ENCODE data around the gene AACS.
"Not testable (repeated sequence)": the region's sequence is repeated elsewhere in the genome, so short reads cannot be mapped to it uniquely, and the experiment has no call there.

AACS gene

GRCh38 chr12:125128439-125129178, 63.4 kb downstream of the AACS start:
- no peak for DNase-seq

DNA sequence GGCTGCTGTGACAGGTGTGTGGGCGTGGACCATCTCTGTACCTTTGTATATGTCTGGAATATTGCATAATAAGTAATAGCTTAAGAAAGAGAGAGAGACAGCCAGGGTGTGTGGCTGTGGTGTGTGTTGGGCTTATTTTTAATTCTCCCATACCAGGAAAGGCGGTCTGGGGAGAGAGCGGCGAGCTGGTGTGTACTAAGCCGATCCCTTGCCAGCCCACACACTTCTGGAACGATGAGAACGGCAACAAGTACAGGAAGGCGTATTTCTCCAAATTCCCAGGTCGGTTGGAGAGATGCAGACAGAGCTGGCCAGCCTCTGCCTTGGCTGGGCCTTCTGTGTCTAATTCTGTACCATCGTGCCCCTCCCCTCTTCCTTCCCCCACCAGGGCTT, 63.9 kb downstream of the AACS start:
- no peak for DNase-seq

DNA sequence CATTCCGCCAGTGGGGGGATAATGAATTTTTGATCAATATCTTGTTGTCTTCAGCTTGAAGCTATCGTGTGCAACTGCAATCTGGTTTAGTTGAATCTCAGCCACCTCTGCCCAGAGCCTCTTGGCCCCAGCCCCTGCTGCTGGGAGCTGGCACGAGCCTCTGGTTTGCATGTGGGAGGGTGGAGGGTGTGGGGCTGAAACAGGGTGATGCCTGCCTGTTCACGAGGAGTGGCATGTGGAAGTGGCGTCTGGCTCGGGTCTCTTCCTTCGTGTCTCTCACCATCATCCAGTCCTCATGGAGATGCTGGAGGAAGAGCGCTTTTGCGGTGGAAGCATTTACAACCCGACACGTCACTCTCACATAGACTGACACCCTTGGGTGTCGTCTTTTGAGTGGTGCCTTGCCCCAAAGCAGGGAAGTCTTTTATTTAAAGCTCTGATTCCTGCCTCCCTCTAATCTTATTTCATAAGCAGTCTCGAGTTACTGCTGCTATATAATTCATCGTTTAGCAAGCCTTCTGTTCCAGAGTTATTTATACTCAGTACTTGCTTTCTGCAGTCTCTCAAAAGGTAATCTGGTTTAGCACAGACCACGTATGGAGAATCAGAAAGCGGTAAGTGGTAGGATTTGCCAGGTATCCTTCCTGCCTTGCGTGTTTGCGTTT, 64.5 kb downstream of the AACS start:
- no peak for DNase-seq

DNA sequence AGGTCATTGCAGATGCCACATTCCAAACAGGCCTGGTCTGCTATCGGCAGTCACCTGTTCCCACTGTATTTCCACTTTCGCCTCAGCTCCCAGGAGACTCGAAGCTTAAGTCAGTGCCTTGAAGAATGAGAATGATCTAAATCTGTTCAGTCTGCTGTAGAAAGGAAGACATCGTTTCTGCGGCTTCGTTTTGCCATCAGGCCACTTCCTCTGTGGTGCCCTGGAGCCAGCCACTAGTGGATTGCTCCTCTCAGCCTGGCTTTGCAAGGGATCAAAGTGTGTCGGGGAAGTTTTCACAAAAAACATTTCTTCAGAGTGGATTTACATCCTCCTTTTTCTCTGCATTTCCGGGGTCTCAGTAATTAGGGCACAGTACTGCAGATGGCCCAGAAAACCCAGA, 66.7 kb downstream of the AACS start:
- DNase-seq = no peak

DNA sequence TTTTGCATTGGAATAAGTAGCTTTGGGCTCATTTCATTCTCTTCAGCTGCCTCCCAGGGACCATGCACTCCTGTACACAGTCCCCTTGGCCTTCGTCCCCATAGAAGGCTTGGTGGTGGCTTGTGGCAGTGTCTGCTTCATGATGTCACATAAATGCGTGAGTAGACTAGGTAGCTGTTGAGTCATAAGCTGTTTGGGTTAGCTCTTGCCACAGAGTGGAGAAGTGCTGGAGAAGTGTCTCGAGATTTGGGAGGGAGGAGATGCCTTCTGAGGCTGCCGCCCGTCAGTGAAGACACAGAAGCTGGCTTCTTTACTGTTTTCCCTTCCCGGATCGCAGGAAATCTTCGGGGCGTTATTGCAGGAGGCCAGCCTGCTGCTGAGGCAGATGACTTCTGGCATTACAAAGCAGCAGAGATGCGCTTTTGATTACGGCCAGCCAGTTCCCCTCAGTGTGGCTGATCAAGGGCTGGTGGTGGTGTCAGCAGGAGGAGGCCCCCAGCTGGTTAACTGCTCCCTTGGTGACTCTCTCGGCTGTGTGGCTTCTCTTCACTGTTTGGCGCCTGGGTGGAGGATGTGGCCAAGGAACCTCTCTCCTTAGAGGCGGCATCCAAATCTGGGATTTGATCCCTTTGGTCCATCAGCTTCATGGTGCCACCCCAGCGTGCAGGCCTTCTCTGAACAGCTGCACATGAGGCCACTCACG, 67.6 kb downstream of the AACS start:
- DNase-seq = no peak

DNA sequence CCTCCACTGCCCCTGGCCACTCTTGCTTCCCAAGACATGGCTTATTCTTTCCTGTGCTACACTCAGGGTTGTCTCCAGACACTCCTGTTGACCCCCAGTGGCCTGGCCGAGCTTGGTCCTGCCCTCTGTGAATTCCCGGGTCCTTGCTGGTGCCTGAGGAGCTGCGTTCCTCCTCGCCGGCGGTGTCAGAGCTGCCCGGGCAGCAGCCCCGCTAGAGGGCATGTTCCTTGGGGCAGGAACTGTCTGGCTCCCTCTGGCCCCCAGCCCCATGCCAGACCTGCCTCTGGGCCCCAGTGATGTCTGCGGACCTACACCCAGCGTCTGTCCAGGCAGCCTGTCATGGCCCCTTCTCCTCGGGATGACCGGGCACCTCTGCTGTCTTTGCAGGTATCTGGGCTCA, 68.4 kb downstream of the AACS start:
- DNase-seq = no peak

DNA sequence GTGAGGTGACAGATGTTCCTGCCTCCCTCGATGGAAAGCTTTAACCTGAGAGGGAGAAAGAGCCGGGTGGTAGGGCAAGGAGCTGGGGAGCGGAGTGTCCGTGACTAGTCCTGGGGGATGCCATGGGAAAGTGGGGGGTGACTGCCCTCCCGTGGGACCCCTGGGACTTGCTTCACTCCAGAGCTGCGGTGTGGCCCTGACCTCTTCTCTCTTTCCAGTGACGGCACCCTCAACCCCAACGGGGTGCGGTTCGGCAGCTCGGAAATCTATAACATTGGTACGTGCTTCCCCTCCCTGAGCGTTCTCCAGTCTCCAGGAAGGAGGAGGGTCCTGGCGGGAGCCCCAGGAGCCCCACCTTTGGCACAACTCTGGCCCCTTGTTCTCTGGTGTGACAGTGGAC, 69.3 kb downstream of the AACS start:
- DNase-seq = no peak

- DNase-seq = no peak
Observed at GRCh38 chr12:125135906-125136305, 70.7 kb downstream of the AACS start.

- no peak for DNase-seq
Observed at GRCh38 chr12:125136702-125137101, 71.5 kb downstream of the AACS start.

- no peak for DNase-seq
Observed at GRCh38 chr12:125137766-125138344, 72.6 kb downstream of the AACS start.

DNA sequence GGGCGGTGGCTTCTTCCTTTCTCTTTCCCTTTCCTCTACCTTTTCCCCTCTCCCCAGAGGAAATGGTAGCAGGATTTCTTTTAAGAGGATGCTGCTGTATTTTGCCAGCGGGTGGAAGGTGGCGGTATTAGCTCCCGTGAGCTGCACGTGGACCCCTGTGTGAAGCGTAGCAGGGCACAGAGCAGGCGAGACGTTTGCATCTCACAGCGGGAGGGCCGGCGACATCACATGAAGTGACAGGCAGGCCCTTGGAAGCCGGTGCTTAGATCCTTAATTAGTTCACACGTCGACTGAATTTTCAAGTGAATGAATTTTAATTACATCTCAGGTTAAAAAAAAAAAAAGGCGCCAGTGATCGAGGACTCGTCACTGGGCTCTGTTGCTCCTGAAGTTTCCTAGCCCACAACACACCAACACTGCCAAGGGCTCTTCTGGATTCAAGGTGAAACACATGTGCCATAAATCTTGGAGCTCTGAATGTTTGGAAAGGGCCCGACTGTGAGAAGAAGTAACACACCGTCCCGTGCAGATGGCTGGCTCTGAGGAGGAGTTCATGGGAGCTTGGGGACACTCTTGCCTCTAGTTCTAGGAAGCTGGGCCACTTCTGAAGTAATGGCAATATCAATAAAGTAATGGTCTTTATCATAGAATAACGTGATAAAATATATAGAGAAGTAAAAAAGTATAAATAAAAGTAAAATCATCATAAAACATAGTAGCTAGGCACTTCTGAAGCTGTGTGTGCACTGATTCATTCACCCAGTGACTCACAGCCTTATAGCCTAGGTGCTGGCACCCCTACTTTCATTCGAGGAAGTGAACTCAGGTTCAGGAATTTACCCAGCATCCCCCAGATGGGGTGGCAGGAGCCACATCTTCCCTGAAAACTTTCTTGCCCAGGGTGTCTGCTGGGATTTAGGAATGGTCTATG, 75.3 kb downstream of the AACS start:
- no peak for DNase-seq

GRCh38 chr12:125141210-125141573, 76.0 kb downstream of the AACS start:
- not testable (repeated sequence) for DNase-seq

- no peak for DNase-seq
Observed at GRCh38 chr12:125142601-125143000, 77.4 kb downstream of the AACS start.

DNA sequence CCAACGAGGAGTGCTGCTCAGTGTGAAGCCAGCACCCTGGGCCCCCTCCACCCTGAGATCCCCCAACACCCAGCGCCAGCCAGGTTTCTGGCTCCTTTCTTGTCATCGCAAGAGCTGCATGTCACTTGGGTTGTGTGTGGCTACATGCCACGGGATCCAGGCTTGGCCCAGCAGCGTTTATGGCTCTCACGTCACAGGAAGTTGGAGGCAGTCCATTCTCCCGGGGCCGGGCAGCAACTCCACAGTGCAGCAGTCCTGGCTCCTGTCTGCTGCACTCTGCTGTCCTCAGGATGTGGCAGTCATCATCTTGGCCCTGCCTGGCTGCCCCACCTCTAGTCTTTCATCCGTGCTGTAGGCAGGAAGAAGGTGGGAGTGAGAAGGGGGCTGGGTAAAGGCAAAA, 78.3 kb downstream of the AACS start:
- no peak for DNase-seq

- DNase-seq = no peak
Observed at GRCh38 chr12:125145196-125145595, 80.0 kb downstream of the AACS start.

DNA sequence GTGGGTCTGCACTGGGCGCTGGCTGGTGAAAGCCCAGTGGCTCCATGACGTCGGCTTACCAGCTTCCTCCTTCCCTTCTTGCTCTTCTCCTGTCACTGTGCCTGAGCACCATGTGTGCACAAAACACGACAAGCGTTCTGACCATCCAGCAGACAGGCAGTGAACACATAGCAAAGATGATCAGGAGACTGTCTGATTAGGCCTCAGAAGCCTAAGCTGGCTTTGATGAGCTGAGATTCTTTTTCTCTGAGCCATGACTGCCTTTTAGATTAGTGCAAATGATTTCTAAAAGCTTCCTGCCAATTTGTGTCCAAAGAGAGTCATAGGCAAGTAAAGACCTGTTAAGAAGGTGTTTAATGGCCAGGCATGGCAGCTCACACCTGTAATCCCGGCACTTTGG, 83.1 kb downstream of the AACS start:
- DNase-seq = no peak

GRCh38 chr12:125149160-125150108, 84.2 kb downstream of the AACS start:
- no peak for DNase-seq

DNA sequence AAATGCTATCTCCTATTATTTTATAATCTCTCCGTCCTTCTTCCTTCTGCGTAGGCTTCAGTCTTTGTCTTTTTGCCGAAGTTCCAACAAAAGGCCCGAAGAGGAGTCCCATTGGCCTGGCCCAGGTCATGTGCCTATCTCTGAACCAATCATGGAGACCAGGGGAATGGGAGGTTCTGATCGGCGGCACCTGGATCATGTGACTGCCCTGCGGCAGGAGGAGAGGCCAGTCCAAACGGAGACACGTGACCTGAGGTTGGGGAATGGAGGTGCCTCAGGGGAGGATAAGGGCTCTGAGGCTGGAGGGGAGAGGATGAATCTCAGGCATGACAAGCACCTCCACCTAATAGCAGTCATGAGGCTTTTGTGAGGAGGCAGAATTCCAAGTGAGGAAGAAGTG, 86.0 kb downstream of the AACS start:
- DNase-seq = no peak

DNA sequence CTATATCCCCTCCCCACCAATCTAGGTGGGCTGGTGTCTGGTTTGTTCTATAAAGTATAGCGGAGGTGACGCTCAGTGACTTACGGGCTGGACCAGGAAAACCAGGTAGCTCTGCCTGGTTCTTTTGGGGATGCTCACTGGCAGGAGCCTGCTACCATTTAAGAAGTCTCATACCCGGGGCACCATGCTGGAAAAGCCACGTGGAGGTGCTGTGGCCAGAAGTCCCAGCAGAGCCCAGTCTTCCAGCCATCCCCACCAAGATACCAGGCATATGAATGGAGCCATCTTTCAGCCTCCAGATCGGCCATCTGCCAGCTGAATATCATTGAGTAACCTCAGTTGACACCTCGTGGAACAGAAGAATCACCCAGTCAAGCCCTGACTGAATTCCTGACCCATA, 87.2 kb downstream of the AACS start:
- DNase-seq = no peak

- no peak for DNase-seq
Observed at GRCh38 chr12:125155366-125155765, 90.1 kb downstream of the AACS start.

DNA sequence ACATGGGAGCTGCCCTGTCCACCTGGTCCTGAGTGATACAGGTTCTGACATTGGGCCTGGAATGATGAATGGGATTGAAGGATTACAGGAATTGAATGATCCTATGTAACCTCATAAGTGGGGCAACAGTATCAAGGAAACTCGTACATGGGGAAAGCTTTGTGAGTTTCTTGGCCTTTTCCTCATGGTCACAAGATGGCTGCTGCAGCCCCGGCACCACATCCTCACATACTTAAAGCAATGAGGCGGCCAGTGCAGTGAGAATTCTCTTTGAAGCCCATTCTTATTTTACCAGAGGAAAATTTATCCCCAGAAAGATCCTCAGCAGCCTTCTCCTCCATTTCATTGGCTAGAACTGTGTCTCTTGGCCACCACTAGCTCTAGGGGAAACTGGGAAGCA, 91.9 kb downstream of the AACS start:
- no peak for DNase-seq

GRCh38 chr12:125159702-125160101, 94.5 kb downstream of the AACS start:
- DNase-seq = no peak

Data from activated CD4-positive, CD25-positive, alpha-beta regulatory T cell (primary cell).